ENCODE results near the gene EBF3. TPM values are rescaled to one million over a fixed set of nuclear protein-coding genes. Genes with fewer than 3 reads are reported as not detected.

Gene EBF3
- total RNA-seq, 1 donor from 2014 or later, result 0.26 TPM

DNA sequence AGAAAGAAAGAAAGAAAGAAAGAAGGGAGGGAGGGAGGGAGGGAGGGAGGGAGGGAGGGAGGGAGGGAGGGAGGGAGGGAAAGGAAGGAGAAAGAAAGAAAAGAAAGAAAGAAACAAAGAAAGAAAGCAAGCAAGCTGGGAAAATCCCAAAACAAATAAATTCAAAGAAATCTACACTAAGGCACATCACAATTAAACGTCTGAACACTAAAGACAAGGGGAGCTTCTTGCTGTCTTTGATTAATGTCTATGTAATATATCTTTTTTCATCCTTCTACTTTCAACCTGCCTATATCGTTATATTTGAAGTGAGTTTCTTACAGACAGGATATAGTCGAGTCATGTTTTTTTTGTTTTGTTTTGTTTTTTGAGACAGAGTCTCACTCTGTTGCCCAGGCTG lies 28.3 kb upstream of the EBF3 start:
- FAIRE-seq, result no peak
- Histone ChIP-seq H3K4me3 (ENCODE audit: low read depth, low read length) (no peak overlapping the region), H3K27me3 (ENCODE audit: control insufficient read depth, insufficient read depth, low read length) (no peaks in the 10 kb centered on the region), H3K36me3 (ENCODE audit: control insufficient read depth, insufficient read depth, low read length) (no peaks in the 10 kb centered on the region)
- DNase-seq (ENCODE audit: low read depth), result no peak
- TF ChIP-seq, protein P1, sequence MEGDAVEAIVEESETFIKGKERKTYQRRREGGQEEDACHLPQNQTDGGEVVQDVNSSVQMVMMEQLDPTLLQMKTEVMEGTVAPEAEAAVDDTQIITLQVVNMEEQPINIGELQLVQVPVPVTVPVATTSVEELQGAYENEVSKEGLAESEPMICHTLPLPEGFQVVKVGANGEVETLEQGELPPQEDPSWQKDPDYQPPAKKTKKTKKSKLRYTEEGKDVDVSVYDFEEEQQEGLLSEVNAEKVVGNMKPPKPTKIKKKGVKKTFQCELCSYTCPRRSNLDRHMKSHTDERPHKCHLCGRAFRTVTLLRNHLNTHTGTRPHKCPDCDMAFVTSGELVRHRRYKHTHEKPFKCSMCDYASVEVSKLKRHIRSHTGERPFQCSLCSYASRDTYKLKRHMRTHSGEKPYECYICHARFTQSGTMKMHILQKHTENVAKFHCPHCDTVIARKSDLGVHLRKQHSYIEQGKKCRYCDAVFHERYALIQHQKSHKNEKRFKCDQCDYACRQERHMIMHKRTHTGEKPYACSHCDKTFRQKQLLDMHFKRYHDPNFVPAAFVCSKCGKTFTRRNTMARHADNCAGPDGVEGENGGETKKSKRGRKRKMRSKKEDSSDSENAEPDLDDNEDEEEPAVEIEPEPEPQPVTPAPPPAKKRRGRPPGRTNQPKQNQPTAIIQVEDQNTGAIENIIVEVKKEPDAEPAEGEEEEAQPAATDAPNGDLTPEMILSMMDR (IDR thresholded peaks at IDR 0.05; ENCODE audit: insufficient read depth, low read length, severe bottlenecking), result no peak

DNA sequence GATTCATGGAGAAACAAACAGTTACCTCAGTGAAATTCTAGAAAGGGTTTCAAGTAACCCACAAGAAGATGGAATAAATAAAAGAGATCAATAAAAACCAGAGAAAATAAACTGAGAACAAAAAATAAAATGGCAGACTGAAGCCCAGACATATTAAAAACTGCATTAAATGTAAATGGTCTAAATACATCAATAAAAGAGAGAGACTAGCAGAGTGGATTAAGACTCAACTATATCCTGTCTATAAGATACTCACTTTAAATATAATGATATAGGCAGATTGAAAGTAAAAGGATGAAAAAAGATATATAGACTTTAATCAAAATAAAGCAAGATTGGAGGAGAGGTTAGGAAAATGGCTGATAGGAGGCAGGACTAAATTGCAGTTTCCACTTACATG lies 18.8 kb upstream of the EBF3 start:
- no peaks in the 10 kb centered on the region for H3K36me3 ChIP-seq (ENCODE audit: control insufficient read depth, insufficient read depth, low read length)
- no peak for FAIRE-seq
- H3K4me3 ChIP-seq (ENCODE audit: low read depth, low read length), result no peak overlapping the region
- TF ChIP-seq, protein P1 (IDR thresholded peaks at IDR 0.05; ENCODE audit: insufficient read depth, low read length, severe bottlenecking), result no peak
- no peak for DNase-seq (ENCODE audit: low read depth)
- no peaks in the 10 kb centered on the region for H3K27me3 ChIP-seq (ENCODE audit: control insufficient read depth, insufficient read depth, low read length)

DNA sequence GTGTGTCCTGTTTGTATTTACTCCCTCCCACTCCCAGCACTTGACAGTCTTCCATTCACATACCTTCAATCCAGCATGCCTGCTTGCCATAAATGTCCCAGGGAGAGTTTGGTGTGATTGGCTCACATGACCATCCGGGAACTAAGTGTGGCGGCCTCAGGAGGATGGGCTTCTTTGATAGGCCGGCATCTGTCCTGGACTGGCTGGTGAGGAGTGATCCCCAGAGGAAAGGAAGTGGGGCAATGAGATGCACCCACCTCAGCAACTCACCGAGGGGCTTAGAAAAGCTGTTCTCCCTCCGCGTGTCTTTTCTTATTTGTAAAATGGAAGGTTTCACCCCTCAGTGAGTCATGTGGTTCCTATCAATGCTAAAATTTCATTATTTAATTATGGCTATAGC lies 14.9 kb upstream of the EBF3 start:
- FAIRE-seq, result no peak
- Histone ChIP-seq H3K36me3 (ENCODE audit: control insufficient read depth, insufficient read depth, low read length) (no peaks in the 10 kb centered on the region), H3K4me3 (ENCODE audit: low read depth, low read length) (no peak overlapping the region), H3K27me3 (ENCODE audit: control insufficient read depth, insufficient read depth, low read length) (no peaks in the 10 kb centered on the region)
- TF ChIP-seq, protein P1 (IDR thresholded peaks at IDR 0.05; ENCODE audit: insufficient read depth, low read length, severe bottlenecking), result no peak
- DNase-seq (ENCODE audit: low read depth), result no peak

DNA sequence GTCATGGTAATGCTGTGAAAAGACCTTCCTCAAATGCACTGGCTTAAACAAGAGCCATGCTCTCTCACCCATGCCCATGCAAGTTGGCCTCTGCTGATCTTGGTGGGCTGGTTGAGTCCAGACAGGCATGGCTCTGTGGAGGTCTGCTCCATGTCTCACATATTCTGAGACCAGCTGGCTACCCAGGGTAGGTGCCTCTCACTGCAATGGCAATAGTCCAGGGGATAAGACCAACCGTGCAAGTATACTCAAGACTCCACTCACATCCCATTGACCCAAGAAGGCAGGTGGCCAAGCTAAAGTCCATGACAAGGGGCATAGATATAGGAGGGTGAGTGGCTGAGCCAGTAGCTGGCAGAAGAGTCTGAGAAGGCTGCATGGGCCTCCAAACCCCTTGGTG lies 14.2 kb upstream of the EBF3 start:
- H3K27me3 ChIP-seq (ENCODE audit: control insufficient read depth, insufficient read depth, low read length), result peaks cover 3% of the 10 kb centered on the region

DNA sequence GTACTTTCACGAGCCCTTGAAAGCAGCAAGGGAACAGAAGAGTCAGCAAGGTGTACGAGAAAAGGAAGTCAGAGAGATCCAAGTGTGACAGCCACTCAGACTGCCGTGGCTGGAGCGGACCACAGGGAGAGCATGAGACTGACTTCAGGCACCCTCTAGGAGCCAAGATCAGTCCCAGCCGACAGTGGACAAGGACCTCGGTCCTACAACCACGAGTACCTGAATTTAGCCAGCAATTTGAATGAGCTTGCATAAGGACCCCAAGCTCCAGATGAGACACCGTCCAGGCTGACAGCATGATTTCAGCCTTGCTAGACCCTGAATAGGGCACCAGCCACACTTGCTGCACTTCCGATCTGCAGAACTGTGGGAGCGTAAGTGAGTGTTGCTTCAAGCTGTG lies 13.7 kb upstream of the EBF3 start:
- H3K27me3 ChIP-seq (ENCODE audit: control insufficient read depth, insufficient read depth, low read length), result peaks cover 6% of the 10 kb centered on the region
- no peaks in the 10 kb centered on the region for H3K36me3 ChIP-seq (ENCODE audit: control insufficient read depth, insufficient read depth, low read length)
- DNase-seq (ENCODE audit: low read depth) (no peak), FAIRE-seq (no peak)
- TF ChIP-seq, protein P1 (IDR thresholded peaks at IDR 0.05; ENCODE audit: insufficient read depth, low read length, severe bottlenecking), result no peak
- H3K4me3 ChIP-seq (ENCODE audit: low read depth, low read length), result no peak overlapping the region

More for the DNA sequence above, 14.2 kb upstream of the EBF3 start:
- TF ChIP-seq, protein P1 (IDR thresholded peaks at IDR 0.05; ENCODE audit: insufficient read depth, low read length, severe bottlenecking), result no peak
- no peaks in the 10 kb centered on the region for H3K36me3 ChIP-seq (ENCODE audit: control insufficient read depth, insufficient read depth, low read length)
- DNase-seq (ENCODE audit: low read depth) (no peak), FAIRE-seq (no peak)
- no peak overlapping the region for H3K4me3 ChIP-seq (ENCODE audit: low read depth, low read length)

DNA sequence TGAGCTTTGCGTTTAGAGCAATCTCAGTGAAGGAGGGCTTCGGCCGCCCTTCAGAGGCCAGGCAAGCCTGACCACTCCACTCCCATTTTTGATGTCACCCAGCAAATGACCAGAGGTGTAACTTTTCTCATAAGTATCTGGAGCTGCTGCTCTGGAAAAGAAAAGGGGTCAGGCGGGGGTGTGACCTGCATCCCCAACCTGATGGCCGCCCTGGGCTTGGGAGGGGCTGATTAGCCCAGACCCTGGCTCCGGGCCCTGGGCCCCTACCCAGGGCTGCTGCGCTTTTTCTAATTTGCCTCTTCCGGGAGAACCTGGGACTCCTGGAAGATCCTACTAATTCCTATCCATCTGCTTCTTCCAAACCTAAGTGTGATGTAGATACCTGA lies 9.6 kb upstream of the EBF3 start:
- FAIRE-seq, result no peak

More for the DNA sequence above, 9.6 kb upstream of the EBF3 start:
- TF ChIP-seq, protein P1 (IDR thresholded peaks at IDR 0.05; ENCODE audit: insufficient read depth, low read length, severe bottlenecking), result no peak
- Histone ChIP-seq H3K27me3 (ENCODE audit: control insufficient read depth, insufficient read depth, low read length) (peaks cover 31% of the 10 kb centered on the region), H3K36me3 (ENCODE audit: control insufficient read depth, insufficient read depth, low read length) (no peaks in the 10 kb centered on the region), H3K4me3 (ENCODE audit: low read depth, low read length) (no peak overlapping the region)
- DNase-seq (ENCODE audit: low read depth), result no peak

Measured in bronchial epithelial cell (primary cell).